Vagina (tissue), 2 donors: ENCODE results near the gene SACS.

Experiments used
- POLR2AphosphoS5 ChIP-seq, 2 donors: sonication (generic); formaldehyde crosslinking; IDR thresholded peaks; one replicate each; pipeline ENCODE4 v1.9.0; 2017; ENCODE audit warnings: antibody characterized with exemption in 2 of 2, mild to moderate bottlenecking in 2 of 2, low read depth in 1 of 2; ENCODE audit not compliant: insufficient read depth in 1 of 2
- TF ChIP-seq, protein P1 (sequence below), 3 experiments: fragments of 450-650 bp in 2 of 3; fragments of 200-600 bp in 1 of 3; sonication (generic) in 1 of 3; IDR thresholded peaks; one replicate each; pipeline ENCODE4 v1.5.1; 2017 to 2019; ENCODE audit warnings: antibody characterized with exemption in 3 of 3, mild to moderate bottlenecking in 2 of 3, moderate library complexity in 2 of 3

DNA sequence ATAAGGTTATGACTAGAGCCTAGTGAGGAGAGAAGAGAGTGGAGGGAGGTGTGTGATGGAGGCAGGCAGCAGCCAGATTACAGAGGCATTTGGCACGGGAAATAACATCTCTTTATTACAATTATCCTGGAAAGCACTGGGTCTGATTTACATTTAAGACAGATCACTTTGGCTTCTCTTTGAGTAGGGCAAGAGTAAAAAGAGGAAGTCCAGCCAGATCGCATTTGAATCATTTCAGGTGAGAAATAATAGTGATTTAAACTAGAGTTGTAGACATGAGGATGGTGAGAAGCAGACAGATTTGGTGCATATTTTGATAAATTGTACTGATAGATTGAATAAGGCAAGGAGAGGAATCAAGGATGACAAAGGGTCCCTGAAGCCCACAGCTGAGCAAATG is 9.6 kb upstream of the SACS start:
- TF ChIP-seq, protein P1, sequence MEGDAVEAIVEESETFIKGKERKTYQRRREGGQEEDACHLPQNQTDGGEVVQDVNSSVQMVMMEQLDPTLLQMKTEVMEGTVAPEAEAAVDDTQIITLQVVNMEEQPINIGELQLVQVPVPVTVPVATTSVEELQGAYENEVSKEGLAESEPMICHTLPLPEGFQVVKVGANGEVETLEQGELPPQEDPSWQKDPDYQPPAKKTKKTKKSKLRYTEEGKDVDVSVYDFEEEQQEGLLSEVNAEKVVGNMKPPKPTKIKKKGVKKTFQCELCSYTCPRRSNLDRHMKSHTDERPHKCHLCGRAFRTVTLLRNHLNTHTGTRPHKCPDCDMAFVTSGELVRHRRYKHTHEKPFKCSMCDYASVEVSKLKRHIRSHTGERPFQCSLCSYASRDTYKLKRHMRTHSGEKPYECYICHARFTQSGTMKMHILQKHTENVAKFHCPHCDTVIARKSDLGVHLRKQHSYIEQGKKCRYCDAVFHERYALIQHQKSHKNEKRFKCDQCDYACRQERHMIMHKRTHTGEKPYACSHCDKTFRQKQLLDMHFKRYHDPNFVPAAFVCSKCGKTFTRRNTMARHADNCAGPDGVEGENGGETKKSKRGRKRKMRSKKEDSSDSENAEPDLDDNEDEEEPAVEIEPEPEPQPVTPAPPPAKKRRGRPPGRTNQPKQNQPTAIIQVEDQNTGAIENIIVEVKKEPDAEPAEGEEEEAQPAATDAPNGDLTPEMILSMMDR (IDR thresholded peaks at IDR 0.05): no peak
- no peak for TF ChIP-seq POLR2AphosphoS5 (IDR thresholded peaks at IDR 0.05; ENCODE audit: insufficient read depth in 1 of 2, low read depth in 1 of 2)
